ENCODE results near the gene SYNGR1. TPM values are rescaled to one million over a fixed set of nuclear protein-coding genes. Genes with fewer than 3 reads are reported as not detected.

Gene SYNGR1
- total RNA-seq, 1 experiment from 2014 or later: 17.8 TPM

DNA sequence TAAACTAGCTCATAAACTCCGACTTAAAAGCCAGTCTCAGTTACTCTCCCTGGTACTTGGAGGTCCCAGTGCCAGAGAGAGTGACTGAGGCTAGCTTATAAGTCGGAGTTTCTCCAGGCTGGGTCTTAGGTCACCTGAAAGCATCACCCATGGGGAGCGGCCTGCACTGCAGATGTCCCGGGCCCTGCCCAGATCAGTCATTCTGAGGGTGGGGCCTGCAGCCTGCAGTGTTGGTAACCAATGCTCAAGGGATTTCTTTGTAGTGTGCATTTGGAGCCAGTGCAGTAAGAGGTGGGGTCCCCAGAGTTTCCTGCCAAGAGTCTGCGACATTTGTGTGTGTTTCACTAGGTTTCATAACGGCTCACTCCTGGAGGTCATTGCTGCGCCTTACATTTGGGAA is 64.6 kb downstream of the SYNGR1 start:
- H3K27me3 ChIP-seq (ENCODE audit: control insufficient read depth, insufficient read depth, low read length): no peaks in the 10 kb centered on the region
- no peak overlapping the region for H3K27ac ChIP-seq (ENCODE audit: low read length)
- H3K9me3 ChIP-seq (ENCODE audit: control insufficient read depth, insufficient read depth, low read depth, low read length): no peaks in the 10 kb centered on the region
- H3K4me3 ChIP-seq (ENCODE audit: low read depth in 2 of 2, low read length in 2 of 2): no peak overlapping the region
- TF ChIP-seq POLR2AphosphoS5 (IDR thresholded peaks at IDR 0.05; ENCODE audit: low read depth, low read length) (no peak), SIN3A (IDR thresholded peaks at IDR 0.05; ENCODE audit: borderline replicate concordance, insufficient read depth, low read depth, low read length) (no peak), TCF7L2 (IDR thresholded peaks at IDR 0.05; ENCODE audit: low read depth, low read length) (no peak), REST (IDR thresholded peaks at IDR 0.05; ENCODE audit: insufficient read depth in 1 of 2, low read depth in 2 of 2, low read length in 1 of 2) (no peak)
- TF ChIP-seq, protein P1, sequence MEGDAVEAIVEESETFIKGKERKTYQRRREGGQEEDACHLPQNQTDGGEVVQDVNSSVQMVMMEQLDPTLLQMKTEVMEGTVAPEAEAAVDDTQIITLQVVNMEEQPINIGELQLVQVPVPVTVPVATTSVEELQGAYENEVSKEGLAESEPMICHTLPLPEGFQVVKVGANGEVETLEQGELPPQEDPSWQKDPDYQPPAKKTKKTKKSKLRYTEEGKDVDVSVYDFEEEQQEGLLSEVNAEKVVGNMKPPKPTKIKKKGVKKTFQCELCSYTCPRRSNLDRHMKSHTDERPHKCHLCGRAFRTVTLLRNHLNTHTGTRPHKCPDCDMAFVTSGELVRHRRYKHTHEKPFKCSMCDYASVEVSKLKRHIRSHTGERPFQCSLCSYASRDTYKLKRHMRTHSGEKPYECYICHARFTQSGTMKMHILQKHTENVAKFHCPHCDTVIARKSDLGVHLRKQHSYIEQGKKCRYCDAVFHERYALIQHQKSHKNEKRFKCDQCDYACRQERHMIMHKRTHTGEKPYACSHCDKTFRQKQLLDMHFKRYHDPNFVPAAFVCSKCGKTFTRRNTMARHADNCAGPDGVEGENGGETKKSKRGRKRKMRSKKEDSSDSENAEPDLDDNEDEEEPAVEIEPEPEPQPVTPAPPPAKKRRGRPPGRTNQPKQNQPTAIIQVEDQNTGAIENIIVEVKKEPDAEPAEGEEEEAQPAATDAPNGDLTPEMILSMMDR (IDR thresholded peaks at IDR 0.05): no peak
- DNase-seq (ENCODE audit: low read depth, low spot score): no peak
- ChIA-PET POLR2A (no interaction called here), CTCF (no interaction called here)
- in situ Hi-C loops (cut with HindIII; ENCODE audit: low pct_unique_long_range_greater_than_20kb, low sequenced_read_pairs) (no loop called here), intact Hi-C loops (cut with micrococcal nuclease; ENCODE audit: unreplicated experiment) (no loop called here)
- no peaks in the 10 kb centered on the region for H3K4me1 ChIP-seq (ENCODE audit: control insufficient read depth, insufficient read depth, low read length)
- BruUV-seq (replicated peaks): no TSS peak
- no peak for ATAC-seq
- H3K36me3 ChIP-seq (ENCODE audit: control insufficient read depth, insufficient read depth, low read length): no peaks in the 10 kb centered on the region

GRCh38 chr22:39414886-39415285 is 65.1 kb downstream of the SYNGR1 start:
- no peaks in the 10 kb centered on the region for H3K4me1 ChIP-seq (ENCODE audit: control insufficient read depth, insufficient read depth, low read length)
- no peaks in the 10 kb centered on the region for H3K27me3 ChIP-seq (ENCODE audit: control insufficient read depth, insufficient read depth, low read length)
- no peak for DNase-seq (ENCODE audit: low read depth, low spot score)
- POLR2A ChIA-PET: no interaction called here
- TF ChIP-seq SIN3A (IDR thresholded peaks at IDR 0.05; ENCODE audit: borderline replicate concordance, insufficient read depth, low read depth, low read length): no peak
- TF ChIP-seq REST (IDR thresholded peaks at IDR 0.05; ENCODE audit: insufficient read depth in 1 of 2, low read depth in 2 of 2, low read length in 1 of 2): no peak
- TF ChIP-seq, protein P1 (IDR thresholded peaks at IDR 0.05): no peak
- no peak for TF ChIP-seq POLR2AphosphoS5 (IDR thresholded peaks at IDR 0.05; ENCODE audit: low read depth, low read length)
- no peak for TF ChIP-seq TCF7L2 (IDR thresholded peaks at IDR 0.05; ENCODE audit: low read depth, low read length)
- in situ Hi-C loops (cut with HindIII; ENCODE audit: low pct_unique_long_range_greater_than_20kb, low sequenced_read_pairs): no loop called here
- H3K9me3 ChIP-seq (ENCODE audit: control insufficient read depth, insufficient read depth, low read depth, low read length): no peaks in the 10 kb centered on the region
- H3K36me3 ChIP-seq (ENCODE audit: control insufficient read depth, insufficient read depth, low read length): no peaks in the 10 kb centered on the region
- CTCF ChIA-PET: no interaction called here
- H3K27ac ChIP-seq (ENCODE audit: low read length): no peak overlapping the region
- BruUV-seq (replicated peaks): no TSS peak
- no peak overlapping the region for H3K4me3 ChIP-seq (ENCODE audit: low read depth in 2 of 2, low read length in 2 of 2)
- intact Hi-C loops (cut with micrococcal nuclease; ENCODE audit: unreplicated experiment): no loop called here
- ATAC-seq: no peak
